NCI-H460 (cell line): ENCODE data around the gene IKZF3. TPM values are rescaled to one million over a fixed set of nuclear protein-coding genes. Genes with fewer than 3 reads are reported as not detected.
"Not testable (repeated sequence)": the region's sequence is repeated elsewhere in the genome, so short reads cannot be mapped to it uniquely, and the experiment has no call there.

Experiments
- DNase-seq: peaks from one replicate; pipeline ENCODE4 v3.0.0-alpha.2; 2016; ENCODE audit warnings: low read depth; ENCODE audit errors: extremely low read depth
- total RNA-seq: library from RNA; depleted of rRNA; stranded (reverse); fragments of >200 nt; shearing (Covaris generic); gene quantifications from 2 replicates; pipeline ENCODE4 v1.2.3, GENCODE V29; 2014

The IKZF3 gene
- total RNA-seq, 1 experiment from 2014 or later: not detected

DNA sequence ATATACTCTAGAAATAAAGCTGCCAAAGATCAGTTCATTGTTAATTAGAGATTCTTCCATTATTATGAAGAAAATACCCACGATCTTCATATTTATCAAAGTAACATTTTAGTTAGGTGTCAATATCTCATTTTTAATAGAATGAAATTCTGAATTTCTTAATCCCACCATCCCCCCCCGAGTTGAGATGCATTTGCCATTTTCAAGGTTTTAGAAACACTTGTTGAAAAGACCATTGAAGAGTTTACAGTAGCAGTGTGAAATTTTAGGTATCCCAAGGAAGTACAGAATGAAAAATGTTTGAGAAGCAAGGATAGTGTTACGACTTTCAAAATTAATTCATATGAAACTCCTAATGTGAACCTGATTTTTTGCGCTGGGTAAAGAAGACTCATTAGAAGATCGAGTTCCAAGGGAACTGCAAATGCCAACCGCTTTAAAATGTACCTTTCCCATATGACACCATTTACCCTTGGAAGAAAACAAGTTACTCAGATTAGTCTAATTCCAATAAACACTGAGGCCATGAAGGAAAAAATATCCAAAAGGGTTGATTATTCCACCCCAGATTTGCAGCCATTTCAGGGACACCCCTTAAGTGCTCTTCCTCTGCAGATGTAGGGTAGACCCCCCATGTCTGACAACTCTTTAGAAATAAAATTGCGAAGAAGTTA lies 731 bp downstream of the IKZF3 start:
- DNase-seq: no peak

DNA sequence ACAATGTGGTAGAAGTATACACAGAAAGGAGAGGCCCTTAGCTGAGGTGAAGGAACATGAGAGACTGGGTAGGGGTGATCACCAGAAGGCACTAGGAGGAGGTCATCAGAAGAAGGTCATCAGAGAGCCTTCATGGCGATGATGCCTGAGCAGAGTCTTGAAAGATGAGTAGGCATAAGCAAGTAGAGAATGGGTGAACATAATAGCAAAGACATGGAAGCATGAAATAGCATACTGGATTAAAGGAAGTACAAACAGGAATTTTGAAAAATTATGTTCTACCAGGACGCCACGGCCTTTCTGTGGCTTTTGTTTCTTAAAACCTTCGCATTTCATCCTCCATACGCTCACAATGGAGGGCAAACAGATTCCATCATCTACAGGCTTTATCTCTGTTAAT lies 2.9 kb downstream of the IKZF3 start:
- DNase-seq: no peak

DNA sequence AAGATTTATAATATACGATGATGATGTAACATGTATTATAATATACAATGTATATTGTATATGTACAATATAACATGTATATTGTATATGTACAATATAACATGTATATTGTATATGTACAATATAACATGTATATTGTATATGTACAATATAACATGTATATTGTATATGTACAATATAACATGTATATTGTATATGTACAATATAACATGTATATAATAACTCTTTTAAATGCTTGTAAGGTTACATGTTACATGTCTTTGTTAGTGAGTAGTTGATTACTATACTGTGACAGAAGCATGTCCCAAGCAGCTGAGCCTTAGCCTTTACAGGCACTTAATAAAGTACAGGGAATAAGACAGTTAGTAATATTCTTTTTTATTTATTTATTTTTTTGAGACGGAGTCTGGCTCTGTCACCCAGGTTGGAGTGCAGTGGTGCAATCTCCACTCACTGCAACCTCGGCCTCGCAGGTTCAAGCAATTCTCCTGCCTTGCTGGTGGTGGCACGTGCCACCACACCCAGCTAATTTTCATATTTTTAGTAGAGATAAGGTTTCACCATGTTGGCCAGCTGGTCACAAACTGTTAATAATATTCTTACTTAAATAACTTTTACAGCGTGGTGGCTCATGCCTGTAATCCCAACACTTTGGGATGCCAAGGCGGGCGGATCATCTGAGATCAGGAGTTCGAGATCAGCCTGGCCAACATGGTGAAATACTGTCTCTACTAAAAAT lies 8.0 kb downstream of the IKZF3 start:
- not testable (repeated sequence) for DNase-seq

DNA sequence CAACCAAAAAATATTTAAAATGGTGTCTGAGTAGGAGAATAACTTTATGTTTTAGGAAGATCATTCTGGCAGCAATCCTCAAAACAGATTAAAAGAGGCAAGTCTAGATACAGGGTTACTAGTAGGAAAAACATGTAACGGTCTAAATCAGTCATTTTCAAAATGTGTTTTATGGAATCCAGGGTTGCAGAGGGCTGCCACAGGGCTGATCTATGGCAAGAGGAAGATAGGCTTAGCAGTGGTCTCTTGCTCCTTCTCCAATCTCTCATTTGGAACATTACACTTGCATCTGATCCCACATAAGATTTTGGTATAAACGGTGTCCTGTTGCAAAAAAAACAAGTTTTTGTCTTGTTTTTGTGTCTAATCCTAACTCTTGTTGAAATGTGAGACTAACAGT lies 9.2 kb downstream of the IKZF3 start:
- DNase-seq: no peak

GRCh38 chr17:39852239-39852638 lies 11.9 kb downstream of the IKZF3 start:
- no peak for DNase-seq

- not testable (repeated sequence) for DNase-seq
These were observed 13.9 kb downstream of the IKZF3 start for GRCh38 chr17:39850186-39850585.

DNA sequence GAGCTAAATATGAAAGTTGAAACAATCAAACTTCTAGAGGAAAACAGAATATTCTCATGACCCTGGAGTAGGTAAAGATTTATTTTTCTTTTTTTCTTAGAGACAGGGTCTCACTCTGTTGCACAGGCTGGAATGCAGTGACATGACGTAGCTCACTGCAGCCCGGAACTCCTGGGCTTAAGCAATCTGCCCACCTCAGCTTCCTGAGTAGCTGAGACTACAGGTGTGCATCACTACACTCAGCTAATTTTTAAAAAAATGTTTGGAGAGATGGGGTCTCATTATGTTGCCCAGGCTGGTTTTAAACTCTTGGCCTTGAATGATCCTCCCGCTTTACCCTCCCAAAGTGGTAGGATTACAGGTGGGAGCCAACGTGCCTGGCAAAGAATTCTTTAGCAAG lies 15.5 kb downstream of the IKZF3 start:
- DNase-seq: no peak

- no peak for DNase-seq
These were observed 17.9 kb downstream of the IKZF3 start for GRCh38 chr17:39846205-39846604.

DNA sequence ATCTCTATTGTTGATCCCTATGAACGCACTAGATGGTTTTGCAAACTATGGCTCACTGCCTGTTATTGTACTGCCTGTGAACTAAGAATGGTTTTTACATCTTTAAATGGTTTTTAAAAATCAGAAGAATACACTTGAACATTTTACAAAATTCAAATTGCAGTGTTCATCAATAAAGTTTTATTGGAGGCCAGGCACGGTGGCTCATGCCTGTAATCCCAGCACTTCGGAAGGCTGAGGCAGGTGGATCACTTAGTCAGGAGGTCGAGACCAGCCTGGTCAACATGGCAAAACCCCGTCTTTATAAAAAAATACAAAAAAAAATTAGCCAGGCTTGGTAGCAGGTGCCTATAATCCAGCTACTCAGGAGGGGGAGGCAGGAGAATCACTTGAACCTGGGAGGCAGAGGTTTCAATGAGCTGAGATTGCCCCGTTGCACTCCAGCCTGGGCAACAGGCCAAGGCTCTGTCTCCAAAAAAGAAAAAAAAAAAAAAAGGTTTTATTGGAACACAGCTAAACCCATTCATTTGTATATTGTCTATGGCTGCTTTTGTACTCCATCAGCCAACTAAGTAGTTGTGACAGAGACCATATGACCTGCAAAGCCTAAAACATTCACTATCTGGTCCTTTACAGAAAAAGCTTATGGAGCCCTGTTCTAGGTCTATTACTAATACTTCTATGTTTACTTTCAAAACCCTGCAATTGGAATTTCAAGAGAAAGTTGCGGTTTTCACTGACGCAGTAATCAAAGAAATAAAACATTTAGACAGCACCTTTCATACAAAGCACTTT lies 18.9 kb downstream of the IKZF3 start:
- no peak for DNase-seq

DNA sequence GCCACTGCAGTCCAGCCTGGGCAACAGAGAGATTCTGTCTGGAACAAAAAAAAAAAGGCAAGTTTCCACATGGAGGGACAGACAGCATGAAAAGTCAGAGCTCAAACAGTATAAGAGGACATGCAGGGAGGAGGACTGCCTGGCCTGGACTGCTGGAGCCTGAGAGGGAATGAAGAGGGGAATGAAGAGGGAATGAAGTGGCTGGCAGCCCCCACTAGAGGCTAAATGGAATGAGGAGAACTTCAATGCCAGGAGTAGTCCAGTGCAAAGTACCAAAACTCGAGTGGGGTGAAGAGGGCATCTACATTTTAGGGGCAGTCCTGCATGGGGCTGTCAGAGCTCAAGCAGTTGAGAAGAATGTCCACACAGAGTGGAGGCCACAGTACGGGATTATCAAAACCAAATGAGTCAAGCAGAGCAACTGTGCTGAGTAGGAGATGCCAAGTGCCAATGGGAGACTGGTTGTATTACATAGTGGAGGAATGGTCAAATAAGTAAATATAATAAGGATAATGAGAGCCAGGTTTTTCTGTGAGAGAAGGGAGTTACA lies 22.9 kb downstream of the IKZF3 start:
- DNase-seq: no peak

DNA sequence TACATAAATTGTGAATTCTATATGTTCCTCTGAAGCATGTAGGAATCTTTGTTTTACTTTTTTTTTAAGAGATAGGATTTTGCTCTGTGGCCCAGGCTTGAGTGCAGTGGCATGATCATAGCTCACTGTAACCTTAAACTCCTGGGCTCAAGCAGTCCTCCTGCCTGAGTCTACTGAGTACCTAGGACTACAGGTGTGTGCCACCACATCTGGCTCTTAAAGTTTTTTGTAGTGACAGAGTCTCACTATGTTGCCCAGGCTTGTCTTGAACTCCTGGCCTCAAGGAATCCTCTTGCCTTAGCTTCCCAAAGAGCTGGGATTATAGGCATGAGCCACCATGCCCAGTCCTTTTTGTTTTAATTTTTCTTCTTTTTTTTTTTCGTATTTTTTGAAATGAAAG lies 25.3 kb downstream of the IKZF3 start:
- no peak for DNase-seq

- no peak for DNase-seq
These were observed 26.1 kb downstream of the IKZF3 start for GRCh38 chr17:39838057-39838456.

DNA sequence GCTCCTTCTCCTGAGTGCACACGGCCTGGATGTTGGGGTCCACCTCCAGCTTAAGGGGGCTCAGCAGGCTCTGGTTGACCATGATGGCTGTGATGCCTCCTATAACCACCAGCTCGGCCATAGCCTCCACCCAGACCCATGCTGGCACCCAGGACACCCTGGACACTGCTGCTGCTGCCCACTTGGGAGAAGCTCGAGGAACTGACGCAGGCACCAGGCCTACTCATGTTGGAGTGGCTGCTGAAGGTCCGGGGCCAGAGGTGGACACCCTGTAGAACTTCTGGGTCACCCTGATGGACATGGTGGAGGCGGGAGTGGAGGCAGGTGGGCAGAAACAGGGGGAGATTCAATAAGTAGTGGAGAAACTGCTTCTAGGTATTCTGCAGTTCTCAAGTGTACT lies 28.0 kb downstream of the IKZF3 start:
- no peak for DNase-seq

GRCh38 chr17:39835038-39835786 lies 28.9 kb downstream of the IKZF3 start:
- DNase-seq: no peak

GRCh38 chr17:39834017-39834416 lies 30.1 kb downstream of the IKZF3 start:
- no peak for DNase-seq

- DNase-seq: no peak
These were observed 32.5 kb downstream of the IKZF3 start for GRCh38 chr17:39831588-39831987.

DNA sequence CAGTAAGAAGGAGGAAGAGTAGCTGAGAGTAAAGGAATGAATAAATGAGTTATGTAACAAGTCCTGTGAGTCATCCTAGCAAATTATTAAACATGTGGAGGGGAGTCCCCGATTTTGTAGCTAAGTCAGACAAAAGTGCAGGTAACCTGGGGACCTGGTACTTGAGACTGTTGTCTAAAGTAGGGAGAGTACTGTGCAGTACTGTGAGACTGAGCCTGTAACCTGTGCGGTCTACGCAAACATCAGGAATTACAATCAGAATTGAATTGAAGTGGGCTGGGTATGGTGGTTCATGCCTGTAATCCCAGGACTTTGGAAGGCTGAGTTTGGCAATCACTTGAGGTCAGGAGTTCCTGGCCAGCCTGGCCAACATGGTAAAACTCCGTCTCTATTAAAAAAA lies 35.7 kb downstream of the IKZF3 start:
- no peak for DNase-seq

GRCh38 chr17:39826334-39826733 lies 37.8 kb downstream of the IKZF3 start:
- no peak for DNase-seq

- DNase-seq: no peak
These were observed 40.6 kb downstream of the IKZF3 start for GRCh38 chr17:39823407-39824054.

DNA sequence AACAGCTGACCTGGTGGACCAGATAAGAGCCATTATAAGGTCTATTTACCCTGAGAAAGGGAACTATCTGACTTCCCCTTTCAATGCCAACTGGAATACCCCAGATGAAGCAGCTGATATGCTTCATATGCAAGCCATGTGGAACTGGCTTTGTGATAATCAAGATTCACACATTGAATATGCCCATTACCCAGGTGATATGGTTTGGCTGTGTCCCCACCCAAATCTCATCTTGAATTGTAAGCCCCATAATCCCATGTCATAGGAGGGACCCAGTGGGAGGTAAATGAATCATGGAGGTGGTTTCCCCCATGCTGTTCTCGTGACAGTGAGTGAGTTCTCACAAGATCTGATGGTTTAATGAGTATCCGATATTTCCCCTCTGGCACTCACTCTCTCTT lies 42.1 kb downstream of the IKZF3 start:
- no peak for DNase-seq
